Fibroblast of skin of left biceps (primary cell): Measurements from ENCODE around the gene RBMX2.

Source experiments
- DNase-seq, 2 experiments: peaks; one replicate each; pipeline ENCODE4 v3.0.0-alpha.2; 2013; ENCODE audit warnings: low read depth in 2 of 2

RBMX2 gene

GRCh38 chrX:130446974-130447373, 45.2 kb downstream of the RBMX2 start:
- DNase-seq: no peak
